K562 (cell line): ENCODE data around the gene TOMM5. TPM values are rescaled to one million over a fixed set of nuclear protein-coding genes. Genes with fewer than 3 reads are reported as not detected.
A peak's percentile ranks its signal among the peaks of the same experiment; 100 is the strongest.

ENCODE experiments used
- ARHGAP35 ChIP-seq: fragments of 450-650 bp; IDR thresholded peaks from 2 replicates; pipeline ENCODE4 v1.6.1; 2018; ENCODE audit not compliant: partially characterized antibody
- FOXJ2 ChIP-seq: fragments of 200-800 bp; sonication (Bioruptor generic); IDR thresholded peaks from 2 replicates; pipeline ENCODE4 v1.6.1; 2016; ENCODE audit warnings: missing genetic modification characterization, missing compliant biosample characterization
- KHSRP ChIP-seq: fragments of 450-650 bp; IDR thresholded peaks from 2 replicates; pipeline ENCODE4 v1.6.1; 2017
- POLR2G ChIP-seq: fragments of 200-400 bp; formaldehyde crosslinking; IDR thresholded peaks from 2 replicates; pipeline ENCODE4 v1.6.1; 2017; ENCODE audit warnings: low read depth, mild to moderate bottlenecking, antibody characterized with exemption, low read length, moderate library complexity
- U2AF2 ChIP-seq: fragments of 200-400 bp; formaldehyde crosslinking; optimal IDR thresholded peaks from 2 replicates; pipeline ENCODE3; 2017; ENCODE audit warnings: low read depth, mild to moderate bottlenecking, low read length
- ZNF3 ChIP-seq: fragments of 250-450 bp; sonication (Bioruptor Pico); IDR thresholded peaks from 2 replicates; pipeline ENCODE4 v1.5.0; 2021; ENCODE audit warnings: mild to moderate bottlenecking, moderate library complexity
- ZNF589 ChIP-seq: fragments of 200-800 bp; sonication (Bioruptor generic); IDR thresholded peaks from 2 replicates; pipeline ENCODE4 v1.6.1; 2016; ENCODE audit warnings: low read depth, missing genetic modification characterization, missing compliant biosample characterization
- polyA plus RNA-seq, 8 experiments: library from polyadenylated mRNA; depleted of rRNA in 4 of 8; stranded (reverse) in 5 of 8; unstranded in 3 of 8; fragments of >200 nt; fragmentation: Nextera tagmentation in 2 of 8; fragmentation: Illumina TruSeq in 1 of 8; extraction: Ambion mirVana in 2 of 8; extraction: Trizol in 1 of 8; gene quantifications; 2 replicates each; pipeline versions ENCODE4 v1.2.1 to v1.2.3, GENCODE V29; 2011 to 2014; ENCODE audit warnings: inconsistent platforms in 1 of 8, missing spikeins in 1 of 8
- total RNA-seq, 7 experiments: library from RNA; depleted of rRNA in 6 of 7; stranded (reverse); fragments of >200 nt in 6 of 7; fragmentation: Illumina TruSeq in 2 of 7; extraction: Trizol in 2 of 7; gene quantifications; 2 replicates each; pipeline versions ENCODE4 v1.2.1 to v1.2.3, GENCODE V29; 2011 to 2021; ENCODE audit warnings: low replicate concordance in 1 of 7
- TF ChIP-seq, protein P1 (sequence below), 2 experiments: fragments of 450-650 bp; formaldehyde crosslinking in 1 of 2; IDR thresholded peaks; 2 replicates each; pipeline versions ENCODE4 v1.4.0 to v1.6.1; 2014 to 2020; ENCODE audit warnings: mild to moderate bottlenecking in 2 of 2, borderline replicate concordance in 1 of 2, low read depth in 1 of 2

TOMM5 gene
- total and polyA plus RNA-seq, 9 of the 15 experiments (the other 6 are each of a cell fraction or from before 2014, with no cell fraction given), result 262 to 1,742 (median 496) TPM

DNA sequence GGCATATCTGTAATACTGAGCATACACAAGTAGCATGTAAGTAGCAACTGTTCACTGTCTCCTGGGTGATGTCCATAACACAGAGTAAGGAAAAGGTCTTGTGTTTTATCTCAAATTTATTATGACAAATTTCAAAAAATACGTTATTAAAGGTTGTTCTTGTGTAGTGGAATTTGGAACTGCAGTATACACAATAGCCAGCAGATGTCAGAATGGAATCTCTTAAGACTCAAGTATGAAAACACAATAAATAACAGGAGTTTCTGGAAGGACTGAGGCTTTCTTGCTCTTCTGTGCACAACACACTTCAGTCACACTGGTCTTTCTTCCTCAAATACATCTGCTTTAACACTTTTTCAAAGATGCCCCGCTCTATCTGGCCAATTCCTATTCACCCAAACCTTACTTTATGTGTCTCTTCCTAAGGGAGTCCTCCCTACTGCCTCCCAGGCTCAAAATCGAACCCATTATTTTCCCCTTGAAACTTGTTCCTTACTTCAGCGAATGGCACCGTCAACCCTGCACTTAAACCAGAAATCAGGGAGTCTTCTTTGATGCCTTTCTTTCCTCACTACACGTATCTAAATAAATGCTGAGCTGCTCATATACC, 9.7 kb downstream of the TOMM5 start (continued):
- TF ChIP-seq, protein P1, sequence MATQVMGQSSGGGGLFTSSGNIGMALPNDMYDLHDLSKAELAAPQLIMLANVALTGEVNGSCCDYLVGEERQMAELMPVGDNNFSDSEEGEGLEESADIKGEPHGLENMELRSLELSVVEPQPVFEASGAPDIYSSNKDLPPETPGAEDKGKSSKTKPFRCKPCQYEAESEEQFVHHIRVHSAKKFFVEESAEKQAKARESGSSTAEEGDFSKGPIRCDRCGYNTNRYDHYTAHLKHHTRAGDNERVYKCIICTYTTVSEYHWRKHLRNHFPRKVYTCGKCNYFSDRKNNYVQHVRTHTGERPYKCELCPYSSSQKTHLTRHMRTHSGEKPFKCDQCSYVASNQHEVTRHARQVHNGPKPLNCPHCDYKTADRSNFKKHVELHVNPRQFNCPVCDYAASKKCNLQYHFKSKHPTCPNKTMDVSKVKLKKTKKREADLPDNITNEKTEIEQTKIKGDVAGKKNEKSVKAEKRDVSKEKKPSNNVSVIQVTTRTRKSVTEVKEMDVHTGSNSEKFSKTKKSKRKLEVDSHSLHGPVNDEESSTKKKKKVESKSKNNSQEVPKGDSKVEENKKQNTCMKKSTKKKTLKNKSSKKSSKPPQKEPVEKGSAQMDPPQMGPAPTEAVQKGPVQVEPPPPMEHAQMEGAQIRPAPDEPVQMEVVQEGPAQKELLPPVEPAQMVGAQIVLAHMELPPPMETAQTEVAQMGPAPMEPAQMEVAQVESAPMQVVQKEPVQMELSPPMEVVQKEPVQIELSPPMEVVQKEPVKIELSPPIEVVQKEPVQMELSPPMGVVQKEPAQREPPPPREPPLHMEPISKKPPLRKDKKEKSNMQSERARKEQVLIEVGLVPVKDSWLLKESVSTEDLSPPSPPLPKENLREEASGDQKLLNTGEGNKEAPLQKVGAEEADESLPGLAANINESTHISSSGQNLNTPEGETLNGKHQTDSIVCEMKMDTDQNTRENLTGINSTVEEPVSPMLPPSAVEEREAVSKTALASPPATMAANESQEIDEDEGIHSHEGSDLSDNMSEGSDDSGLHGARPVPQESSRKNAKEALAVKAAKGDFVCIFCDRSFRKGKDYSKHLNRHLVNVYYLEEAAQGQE (IDR thresholded peaks at IDR 0.05; ENCODE audit: borderline replicate concordance), result peak; percentile 58
- TF ChIP-seq, protein P1 (CRISPR knock-in tag; IDR thresholded peaks at IDR 0.05; ENCODE audit: low read depth), result no peak
- TF ChIP-seq KHSRP, result peak; percentile 15; the same call in 1 of the 2 replicates
- peak; percentile 30; the same call in 1 of the 2 replicates for TF ChIP-seq FOXJ2 (tag)
- TF ChIP-seq ARHGAP35, result no peak
- no peak for TF ChIP-seq POLR2G
- no peak for TF ChIP-seq U2AF2
- no peak for TF ChIP-seq ZNF3 (CRISPR knock-in tag)
- TF ChIP-seq ZNF589 (CRISPR knock-in tag), result 0 out of 2 replicates have a peak, but pooled peaks have one; percentile 26
